Measurements from ENCODE around the gene PKNOX2. TPM values are rescaled to one million over a fixed set of nuclear protein-coding genes. Genes with fewer than 3 reads are reported as not detected.
A peak's percentile ranks its signal among the peaks of the same experiment; 100 is the strongest.

PKNOX2 gene
- total RNA-seq, 1 donor from 2014 or later = 31.8 TPM

DNA sequence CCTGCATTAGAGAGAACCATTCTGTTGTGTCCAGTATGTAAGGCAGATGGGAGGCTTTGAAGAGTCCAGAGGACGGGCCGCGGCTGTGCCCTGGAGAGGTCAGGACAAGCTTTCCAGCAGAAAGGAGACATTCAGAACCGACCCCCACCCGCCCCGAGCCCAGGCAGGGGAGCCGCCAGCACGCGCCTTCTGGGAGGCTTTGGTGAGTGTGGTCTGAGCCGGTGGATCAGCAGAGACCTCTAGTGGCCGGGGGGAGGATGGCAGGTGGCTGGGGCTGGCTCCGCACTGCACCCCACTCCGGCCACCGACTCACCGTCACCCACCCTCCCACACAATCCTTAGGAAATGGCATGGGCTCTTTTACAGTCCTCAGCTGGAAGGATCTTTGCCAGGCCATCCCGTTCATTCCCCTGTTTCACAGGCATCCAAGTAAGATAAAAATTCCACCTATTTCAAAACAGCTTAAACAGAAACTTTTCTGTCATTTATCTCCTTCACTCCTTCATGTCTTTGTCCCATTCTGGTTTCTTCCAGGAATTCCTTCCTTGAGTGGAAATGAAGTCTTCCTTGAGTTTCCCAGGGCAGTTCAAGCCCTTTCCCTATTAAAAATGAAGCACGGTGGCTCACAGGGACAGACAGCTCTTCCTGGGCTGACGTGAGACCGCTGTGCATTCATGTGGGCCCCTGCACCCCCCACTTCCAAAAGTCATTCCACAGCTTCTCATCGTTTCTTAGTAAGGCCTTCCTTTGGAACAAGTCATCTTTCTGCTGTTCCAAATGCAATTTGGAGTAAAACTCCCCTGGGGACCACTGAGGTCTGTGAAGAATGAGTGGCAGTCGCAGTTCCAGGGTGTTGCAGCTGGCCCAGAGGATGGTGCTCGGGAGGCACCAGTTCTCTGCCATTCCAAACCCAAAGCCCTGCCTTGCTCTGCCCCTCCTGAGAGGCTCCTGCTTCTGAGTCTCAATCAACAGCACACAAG, 240.6 kb downstream of the PKNOX2 start:
- DNase-seq (ENCODE audit: low spot score) = peak; percentile 64

DNA sequence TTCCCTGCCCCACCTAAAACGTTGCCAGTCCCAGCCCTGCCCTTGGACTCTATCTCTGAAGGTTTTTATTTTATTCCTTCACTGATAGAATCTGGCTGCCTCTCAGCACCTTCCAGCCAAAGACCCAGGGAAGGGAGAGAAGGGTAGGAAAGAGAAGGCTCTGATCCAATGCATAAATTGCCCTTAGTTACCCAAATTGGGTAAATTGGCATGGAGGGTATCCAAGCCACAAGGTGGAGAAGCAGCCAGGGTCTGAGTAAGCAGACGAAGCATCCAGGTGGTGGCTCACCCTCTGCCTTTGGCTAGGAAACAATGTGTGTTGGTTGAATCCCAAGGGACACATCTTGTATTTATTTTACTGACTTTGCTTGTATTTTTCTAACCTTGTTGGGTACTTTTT, 242.5 kb downstream of the PKNOX2 start:
- no peak for DNase-seq (ENCODE audit: low spot score)

DNA sequence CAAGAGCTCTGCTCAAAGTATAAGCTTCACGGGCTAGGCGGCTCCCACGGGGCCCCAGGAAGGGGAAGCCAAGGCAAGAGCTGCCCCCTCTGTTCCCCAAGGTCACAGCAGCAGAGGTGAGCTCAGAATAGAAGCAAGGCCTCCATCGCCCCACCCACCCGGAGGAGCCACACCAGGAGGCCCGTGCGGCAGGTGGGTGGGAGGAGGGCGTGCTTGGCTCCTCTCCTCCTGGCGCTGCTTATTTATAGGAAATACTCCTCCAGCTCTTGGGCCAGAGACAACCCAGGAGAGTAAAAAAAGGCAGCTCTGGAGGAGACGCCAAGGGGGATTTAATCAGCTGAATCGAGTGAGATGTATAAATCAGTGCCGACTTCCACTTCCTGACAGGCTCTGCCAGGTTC, 243.8 kb downstream of the PKNOX2 start:
- no peak for DNase-seq (ENCODE audit: low spot score)

DNA sequence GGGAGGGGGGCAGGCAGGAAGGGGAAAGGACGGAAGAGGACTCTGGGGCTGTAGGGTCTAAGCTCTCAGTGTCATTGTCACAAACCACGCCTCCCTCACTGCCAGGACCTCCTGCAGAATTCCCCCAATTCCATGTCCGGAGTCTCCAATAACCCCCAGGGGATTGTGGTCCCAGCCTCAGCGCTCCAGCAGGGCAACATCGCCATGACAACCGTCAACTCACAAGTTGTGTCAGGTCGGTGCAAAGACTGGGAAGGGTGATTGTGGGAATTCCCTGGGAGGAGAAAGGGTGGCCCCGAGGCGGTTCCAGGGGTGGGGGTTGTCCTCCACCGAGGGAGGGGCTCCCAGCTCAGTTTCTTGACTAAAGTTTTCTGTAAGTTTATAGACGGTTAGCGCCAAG, 245.5 kb downstream of the PKNOX2 start:
- DNase-seq (ENCODE audit: low spot score) = no peak

DNA sequence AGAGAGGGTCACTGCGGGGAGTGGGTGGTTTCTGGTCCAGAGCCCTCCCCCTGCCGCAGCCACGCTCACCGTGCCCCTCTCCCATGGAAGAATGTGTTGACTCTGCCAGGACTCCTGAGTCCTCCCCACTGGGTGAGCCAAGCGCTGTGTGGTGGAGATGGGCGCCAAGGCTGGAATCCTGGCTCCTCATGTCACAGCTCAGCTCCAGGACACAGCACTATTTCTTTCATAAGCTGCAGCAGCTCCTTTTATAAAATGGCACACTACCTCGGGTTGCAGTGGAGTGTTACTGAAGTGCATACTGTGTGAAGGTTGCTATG, 247.6 kb downstream of the PKNOX2 start:
- DNase-seq (ENCODE audit: low spot score) = no peak

DNA sequence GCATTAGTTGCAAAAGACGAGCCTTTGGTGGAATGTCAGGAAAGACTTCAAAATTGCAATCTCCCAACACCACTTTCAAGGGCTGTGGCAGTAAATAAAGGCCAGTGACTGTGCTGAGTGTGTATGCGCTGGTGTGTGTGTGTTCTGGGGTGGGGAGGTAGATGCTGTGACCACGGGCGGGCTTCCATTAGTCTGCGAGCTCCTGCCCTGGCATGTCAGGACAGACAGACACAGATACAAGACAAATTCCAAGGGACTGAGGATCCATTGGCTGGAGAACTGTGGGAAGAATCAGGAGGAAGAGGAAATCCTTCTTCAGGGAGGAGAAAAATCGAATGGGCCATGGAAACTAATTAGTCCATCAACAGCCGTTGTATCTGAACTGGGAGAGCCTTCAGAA, 248.0 kb downstream of the PKNOX2 start:
- DNase-seq (ENCODE audit: low spot score) = no peak

DNA sequence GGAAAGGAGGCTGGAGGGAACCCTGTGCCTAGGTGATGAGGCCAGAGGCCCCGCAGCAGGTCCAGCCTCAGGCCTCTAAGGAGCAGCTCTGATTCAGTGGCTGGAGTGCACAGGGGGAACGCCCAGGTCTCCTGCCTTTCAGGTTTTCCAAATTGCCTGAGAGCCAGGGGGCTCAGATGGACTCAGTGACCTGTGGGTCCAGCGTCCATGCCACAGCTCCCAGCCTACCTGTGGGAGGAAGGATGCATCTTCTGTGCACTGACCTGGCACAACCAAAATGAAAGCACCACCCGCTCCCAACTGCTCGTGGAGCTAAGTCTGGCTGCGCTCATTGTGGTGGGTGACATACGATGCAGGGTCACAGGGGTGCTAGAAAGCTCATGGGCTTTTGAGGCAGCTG, 248.7 kb downstream of the PKNOX2 start:
- no peak for DNase-seq (ENCODE audit: low spot score)

DNA sequence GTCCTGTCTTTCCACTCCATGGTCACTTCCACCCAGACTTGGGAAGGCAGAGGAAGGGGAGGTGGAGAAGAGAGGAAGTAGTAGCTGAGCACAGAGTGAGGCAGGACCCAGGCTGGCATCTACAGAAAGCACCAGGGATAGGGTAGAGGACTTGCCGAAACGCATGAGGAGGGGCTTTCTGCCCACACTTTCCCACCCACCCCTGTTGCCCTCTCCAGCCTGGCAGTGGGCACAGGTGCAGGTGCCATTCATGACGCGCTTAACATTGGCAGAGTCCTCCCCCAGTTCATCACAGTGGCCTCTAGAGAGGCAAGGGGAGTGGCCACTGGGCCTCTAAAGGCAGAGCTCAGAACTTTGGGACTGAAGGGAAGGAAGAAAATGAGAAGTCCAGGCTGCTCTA, 249.6 kb downstream of the PKNOX2 start:
- no peak for DNase-seq (ENCODE audit: low spot score)

DNA sequence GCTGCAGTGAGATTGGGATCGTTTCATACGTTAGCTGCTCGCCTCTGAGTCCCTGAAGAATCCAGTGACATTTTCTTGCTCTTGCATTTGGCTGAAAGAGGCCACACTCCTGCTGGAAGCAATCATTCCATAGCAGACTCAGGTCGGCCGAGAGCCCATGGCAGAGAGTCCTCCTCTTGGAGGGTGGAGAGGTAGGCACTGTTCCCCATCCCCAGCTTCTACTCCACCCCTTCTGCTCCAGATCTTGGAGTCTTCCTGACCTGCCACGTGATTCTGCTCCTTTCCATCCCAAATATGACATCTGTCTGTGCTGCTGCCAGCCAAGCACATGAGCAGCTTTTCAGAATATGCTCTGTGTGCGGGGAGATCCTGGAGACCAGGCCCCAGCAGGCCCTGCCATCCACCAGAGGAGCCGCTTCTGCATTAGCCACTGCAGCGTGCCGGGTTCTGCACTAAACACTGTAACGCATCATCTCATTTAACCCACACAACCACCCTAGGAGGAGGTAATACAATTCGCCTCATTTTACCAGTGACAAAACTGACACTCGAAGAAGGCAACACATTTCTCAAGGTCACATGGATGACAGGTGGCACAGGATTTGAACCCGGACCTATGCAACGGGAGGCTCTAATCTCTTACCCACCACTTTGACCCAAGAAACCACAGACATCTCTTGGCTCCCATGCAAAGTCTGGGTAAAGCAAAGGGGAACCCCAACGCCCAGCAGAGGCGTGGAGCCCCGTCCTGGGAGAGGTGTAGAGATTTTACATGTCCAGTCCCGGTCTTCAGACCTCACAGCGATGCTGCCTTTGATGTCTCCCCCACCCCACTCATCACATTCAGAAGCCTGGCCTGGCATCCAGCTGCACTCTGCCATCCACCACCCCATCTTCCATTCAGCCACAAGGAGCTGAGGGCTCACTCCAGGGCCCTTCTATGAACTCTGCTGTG, 252.7 kb downstream of the PKNOX2 start:
- DNase-seq (ENCODE audit: low spot score) = no peak

DNA sequence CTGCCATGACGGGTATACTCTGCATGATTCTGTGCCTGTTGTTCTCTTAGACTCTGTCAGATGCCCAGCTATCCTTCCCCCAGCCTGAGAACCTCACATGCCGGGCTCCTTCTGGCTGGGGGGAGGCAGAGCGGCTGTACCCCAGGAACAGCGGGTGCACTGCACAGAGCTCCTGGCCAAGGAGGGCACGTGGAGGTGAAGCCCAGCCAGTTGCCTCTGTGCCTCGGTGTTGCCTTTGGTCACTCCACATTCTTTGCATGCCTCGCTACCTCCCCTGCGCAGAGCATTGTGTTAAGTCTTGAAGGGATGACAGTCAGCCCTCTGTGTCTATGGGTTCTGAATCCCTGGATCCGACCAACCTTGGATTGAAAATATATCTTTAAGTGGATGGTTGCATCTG, 253.8 kb downstream of the PKNOX2 start:
- DNase-seq (ENCODE audit: low spot score) = no peak

DNA sequence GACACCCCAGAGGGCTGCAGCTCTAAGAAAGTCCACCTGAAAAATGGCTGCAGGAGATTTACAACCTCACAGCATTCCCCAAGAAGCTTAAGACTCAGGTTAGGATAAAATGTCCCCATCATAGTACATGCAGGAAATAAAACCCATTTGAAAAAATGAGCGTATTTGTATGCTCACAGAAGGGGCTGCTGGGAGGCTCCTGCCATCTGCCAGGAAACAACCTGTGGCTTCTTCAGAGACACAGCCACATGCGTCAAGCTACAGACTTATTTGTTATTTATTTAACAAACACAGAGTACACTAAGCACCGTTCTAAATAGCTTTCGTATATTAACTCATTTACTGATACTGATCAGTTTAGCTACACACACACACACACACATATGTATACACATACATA, 258.1 kb downstream of the PKNOX2 start:
- no peak for DNase-seq (ENCODE audit: low spot score)

DNA sequence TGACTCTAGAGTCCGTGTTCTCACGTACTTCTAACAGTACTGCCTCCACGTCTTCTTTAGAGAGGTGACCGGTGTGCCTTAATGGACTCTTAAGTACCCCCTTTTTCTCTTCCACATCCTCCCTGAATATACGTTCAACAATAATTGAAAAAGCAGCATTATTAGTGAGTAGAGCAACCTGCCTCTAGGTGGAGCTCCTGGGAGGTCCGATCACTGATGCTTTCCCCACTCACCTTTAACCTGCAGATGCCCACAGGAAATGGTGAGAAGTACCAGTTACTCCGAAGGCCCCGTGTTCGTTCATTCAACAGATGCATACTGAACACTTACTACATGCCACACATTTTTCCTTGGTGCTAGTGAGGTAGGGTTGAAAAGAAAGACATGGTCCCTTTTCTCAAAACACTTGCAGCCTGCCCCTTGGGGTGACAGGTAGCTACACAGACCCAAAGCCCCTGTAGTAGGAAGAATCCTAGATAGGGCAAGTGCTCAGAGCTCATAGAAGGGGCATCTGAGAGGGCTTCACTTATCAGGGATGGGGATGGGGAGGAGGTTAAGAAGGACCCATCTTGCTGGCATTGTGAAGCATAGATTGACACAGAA, 258.8 kb downstream of the PKNOX2 start:
- no peak for DNase-seq (ENCODE audit: low spot score)

DNA sequence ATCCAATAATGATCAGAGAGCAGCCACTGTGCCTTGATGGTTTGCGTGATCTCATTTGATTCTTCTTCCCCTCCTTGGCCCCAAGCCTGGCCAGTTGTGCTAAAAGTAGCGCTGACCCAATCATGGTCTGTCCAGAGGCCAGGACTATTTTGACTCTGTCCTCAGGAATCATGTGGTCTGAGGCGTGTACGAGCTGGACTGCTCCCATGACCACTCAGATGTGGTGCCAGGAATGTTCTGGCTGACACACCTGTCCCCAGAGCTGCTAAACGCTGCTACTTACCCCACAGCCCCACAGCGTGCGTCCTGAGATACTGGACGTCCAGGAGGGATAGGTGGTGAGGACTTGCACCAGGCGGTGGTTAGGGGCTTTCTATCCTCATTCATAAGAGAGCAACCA, 261.1 kb downstream of the PKNOX2 start:
- no peak for DNase-seq (ENCODE audit: low spot score)

DNA sequence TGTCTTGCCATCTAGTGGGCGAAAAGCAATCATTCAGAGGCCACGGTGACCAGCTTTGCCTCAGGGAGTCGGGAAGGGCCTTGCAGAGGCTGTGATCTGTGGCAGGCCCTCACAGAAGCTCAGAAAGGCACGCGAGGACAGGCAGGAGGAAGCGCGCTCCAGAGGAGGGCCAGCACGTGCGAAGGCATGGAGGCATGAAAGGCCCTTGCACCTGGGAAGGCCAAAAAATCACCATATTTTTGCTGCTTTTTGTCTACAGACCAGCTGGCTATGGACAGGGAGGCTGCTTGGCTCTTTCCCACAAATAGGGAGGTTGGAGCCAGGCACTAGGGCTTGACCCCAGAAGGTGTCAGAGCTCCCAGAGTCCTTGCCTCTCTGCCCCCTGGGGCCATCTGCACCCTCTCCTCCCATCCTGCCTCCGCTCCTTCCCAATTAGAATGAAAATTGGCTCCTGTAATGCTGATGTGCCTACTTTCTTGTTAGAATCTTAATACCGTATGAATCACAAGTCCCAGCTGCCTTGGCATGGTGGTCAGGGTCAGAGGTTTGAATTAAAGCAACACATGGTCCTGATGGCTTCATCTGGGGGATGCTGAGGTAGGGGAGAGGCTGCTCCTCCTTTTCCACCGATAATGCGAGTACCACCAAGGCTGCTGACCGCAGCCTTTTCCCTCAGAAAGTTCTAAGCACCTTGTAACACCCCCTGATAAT, 262.4 kb downstream of the PKNOX2 start:
- DNase-seq (ENCODE audit: low spot score) = no peak

DNA sequence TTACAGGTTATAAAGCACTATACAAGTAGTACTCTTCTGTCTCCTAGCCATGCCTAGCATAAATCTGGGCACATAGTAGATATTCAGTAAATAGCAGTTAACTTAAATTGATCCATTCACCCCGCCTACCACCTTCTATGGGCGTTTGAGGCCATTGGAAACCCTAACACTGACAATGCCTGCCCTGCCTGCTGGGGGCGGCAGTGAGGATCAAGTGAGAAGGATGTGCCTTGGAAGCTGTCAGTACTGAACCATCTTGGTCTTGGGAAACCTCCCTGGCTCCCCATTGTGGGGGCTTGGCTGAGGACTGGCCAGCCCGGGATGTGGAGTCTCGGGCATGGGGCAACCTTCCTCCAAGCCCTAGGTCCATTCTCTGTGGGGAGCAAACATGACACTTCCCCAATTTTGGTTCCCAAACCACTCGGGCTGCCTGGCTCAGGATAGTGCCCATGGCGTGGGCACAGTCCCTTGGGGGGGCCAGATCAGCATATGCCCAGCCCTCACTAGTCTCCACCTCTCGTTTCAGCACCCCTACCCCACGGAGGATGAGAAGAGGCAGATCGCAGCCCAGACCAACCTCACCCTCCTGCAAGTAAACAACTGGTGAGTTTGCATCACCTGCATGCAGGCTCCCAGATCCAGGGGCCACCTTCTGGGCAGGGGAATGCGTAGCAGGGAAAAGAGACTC, 264.1 kb downstream of the PKNOX2 start:
- DNase-seq (ENCODE audit: low spot score) = no peak

DNA sequence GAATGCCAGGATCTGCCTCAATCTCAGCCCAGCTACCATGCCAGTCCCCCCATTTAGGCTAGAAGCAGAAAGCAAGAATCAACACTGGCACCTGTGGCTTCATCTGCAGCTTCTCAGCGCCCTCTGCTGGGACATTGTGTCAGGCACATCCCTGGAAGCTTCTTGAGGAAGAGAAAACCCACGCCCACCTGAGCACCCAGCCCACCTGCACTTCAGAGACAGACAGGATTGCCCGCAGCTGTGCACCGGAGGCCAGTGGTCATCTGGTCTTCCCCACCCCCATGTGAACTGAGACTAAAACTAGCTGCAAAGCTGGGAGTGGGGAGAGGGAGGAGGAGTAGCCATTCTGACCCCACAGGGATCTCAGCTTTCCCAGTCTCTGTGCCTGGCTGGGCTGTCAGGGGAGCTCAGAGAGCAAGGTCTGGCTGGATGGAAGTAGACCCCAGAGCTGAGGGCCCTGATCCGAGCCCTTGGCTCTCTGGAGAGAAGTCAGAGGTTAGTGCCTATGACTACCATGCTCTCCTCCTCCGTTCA, 264.7 kb downstream of the PKNOX2 start:
- DNase-seq (ENCODE audit: low spot score) = peak; percentile 57

DNA sequence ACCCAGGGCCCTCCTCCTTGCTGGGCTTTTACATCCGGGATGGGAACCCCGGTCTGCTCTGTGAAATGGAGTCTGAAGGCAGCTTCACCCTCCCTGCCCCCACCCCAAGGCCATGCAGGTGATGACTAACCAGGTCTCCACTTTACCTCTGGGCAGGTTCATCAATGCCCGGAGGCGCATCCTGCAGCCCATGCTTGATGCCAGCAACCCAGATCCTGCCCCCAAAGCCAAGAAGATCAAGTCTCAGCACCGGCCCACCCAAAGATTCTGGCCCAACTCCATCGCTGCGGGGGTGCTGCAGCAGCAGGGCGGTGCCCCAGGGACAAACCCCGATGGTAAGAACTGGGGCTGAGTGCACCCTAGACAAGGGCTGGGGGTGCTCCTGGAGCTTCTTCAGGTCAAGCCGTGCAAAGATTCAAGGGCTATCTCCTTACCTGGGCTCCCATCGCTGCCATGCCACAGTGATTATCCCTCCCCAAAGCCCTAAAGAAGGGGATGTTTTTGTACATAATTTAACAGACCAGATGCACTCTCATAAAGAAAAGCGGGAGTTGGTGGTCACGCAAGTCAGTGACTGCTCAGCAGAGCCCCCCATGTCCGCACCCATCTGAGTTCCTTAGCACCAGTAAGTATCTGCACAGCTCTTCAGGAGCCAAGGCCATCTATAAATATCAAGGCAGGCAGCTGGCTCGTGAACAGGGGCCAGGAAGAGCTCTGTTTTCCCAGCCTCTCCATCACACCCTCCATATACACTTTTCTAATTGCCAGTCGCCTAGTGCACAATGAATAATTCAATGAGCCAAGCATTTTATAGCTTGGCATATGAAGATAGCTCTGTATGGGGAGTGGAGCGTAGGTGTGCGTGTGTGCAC, 265.5 kb downstream of the PKNOX2 start:
- no peak for DNase-seq (ENCODE audit: low spot score)

DNA sequence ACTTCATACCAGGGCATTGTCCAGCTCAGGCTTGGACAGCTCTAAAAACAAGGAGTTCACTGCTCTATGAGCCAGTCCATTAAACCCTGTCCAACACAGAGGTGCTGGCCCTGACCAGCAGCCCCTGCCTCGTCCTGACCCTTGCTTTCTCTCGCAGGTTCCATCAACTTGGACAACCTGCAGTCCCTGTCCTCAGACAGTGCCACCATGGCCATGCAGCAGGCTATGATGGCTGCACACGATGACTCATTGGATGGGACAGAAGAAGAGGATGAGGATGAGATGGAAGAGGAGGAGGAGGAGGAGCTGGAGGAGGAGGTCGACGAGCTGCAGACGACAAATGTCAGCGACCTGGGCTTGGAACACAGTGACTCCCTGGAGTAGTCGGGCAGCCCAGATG, 266.5 kb downstream of the PKNOX2 start:
- DNase-seq (ENCODE audit: low spot score) = no peak

DNA sequence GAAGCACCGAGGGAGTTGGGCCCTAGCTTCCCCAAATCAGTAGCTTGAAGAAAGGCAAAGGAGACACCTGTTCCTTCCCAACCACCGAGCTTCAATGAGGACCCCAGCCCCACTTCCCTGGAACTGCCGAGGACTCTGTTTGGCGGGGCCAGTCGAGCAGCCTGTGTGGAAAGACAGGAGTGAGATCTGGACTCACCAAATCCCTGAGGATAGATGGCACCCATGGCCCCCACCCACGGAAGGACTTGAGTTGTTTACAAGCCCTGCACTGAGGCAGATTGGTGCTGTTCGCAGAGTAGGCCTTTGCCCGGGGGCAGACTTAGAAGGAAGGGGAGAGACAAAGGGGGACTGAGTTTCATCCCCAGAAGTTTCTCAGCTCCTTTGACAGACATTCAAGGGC, 266.9 kb downstream of the PKNOX2 start:
- DNase-seq (ENCODE audit: low spot score) = no peak
